ENCODE data around the gene PI16.

The PI16 gene

DNA sequence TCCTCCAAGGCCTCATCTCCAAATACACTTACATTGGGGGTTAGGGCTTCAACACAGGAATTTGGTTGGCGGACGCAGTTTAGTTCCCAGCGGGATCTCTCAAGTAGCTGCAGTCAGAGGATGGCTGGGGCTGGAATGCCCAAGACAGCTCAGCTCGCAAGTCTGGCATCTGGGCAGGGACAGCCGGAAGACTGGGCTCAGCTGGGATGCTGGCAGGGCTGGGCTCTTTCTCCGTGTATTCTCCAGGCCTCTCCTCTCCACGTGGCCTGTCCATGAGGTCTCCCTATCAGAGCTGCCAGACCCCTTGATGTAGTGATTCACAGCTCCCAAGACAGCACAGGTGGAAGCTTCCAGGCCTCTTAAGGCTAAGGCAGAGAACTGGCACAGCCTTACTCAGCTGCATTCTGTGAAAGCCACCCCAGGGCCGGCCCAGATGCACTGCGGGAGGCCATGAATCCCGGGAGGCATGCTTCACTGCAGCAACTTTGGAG, 55.9 kb downstream of the PI16 start:
- Histone ChIP-seq H3K36me3 (no peaks in the 10 kb centered on the region), H3K27me3 (ENCODE audit: insufficient read depth, low read depth, severe bottlenecking) (no peaks in the 10 kb centered on the region), H3K4me3 (ENCODE audit: low read depth, low read length) (no peak overlapping the region), H3K27ac (no peak overlapping the region), H3K9me3 (ENCODE audit: severe bottlenecking) (no peaks in the 10 kb centered on the region)
- DNase-seq, result no peak
- TF ChIP-seq, protein P1, sequence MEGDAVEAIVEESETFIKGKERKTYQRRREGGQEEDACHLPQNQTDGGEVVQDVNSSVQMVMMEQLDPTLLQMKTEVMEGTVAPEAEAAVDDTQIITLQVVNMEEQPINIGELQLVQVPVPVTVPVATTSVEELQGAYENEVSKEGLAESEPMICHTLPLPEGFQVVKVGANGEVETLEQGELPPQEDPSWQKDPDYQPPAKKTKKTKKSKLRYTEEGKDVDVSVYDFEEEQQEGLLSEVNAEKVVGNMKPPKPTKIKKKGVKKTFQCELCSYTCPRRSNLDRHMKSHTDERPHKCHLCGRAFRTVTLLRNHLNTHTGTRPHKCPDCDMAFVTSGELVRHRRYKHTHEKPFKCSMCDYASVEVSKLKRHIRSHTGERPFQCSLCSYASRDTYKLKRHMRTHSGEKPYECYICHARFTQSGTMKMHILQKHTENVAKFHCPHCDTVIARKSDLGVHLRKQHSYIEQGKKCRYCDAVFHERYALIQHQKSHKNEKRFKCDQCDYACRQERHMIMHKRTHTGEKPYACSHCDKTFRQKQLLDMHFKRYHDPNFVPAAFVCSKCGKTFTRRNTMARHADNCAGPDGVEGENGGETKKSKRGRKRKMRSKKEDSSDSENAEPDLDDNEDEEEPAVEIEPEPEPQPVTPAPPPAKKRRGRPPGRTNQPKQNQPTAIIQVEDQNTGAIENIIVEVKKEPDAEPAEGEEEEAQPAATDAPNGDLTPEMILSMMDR (IDR thresholded peaks at IDR 0.05; ENCODE audit: low read depth, low read length), result no peak

DNA sequence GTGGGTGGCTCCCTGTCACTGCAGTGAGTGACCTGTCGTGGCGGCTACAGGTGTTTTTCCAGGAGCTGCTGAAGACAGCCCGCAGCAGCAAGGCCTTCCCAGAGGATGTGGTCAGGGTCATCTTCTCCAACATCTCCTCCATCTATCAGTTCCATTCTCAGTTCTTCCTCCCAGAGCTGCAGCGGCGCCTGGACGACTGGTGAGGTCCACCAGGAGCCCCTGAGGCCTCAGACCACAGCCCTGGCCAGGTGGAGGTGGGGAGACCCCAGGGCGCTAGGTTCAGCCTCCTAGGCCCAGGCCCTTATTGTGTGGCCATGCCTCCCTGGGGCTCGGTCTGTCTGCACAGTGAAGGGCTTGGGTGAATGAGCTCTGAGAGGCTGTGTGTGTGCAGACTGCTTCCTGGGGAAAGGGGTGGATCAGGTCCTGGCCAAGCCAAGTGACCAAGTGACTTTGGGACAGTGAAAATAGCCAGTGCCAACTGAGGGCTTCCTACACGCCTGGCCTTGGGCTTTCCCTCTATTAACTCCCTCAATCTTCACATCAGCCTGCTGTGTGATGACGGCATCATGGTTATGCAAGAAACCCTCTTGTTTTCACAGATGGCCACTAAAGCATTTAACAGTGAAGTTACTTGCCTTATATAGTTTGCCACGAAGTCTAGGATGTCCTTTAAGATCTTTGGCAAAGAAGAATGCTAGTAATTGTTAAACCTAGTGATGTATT, 57.3 kb downstream of the PI16 start:
- no peak overlapping the region for H3K27ac ChIP-seq
- TF ChIP-seq, protein P1 (IDR thresholded peaks at IDR 0.05; ENCODE audit: low read depth, low read length), result no peak
- H3K36me3 ChIP-seq, result no peaks in the 10 kb centered on the region
- H3K4me3 ChIP-seq (ENCODE audit: low read depth, low read length), result no peak overlapping the region
- no peak for DNase-seq
- H3K9me3 ChIP-seq (ENCODE audit: severe bottlenecking), result no peaks in the 10 kb centered on the region
- no peaks in the 10 kb centered on the region for H3K27me3 ChIP-seq (ENCODE audit: insufficient read depth, low read depth, severe bottlenecking)

DNA sequence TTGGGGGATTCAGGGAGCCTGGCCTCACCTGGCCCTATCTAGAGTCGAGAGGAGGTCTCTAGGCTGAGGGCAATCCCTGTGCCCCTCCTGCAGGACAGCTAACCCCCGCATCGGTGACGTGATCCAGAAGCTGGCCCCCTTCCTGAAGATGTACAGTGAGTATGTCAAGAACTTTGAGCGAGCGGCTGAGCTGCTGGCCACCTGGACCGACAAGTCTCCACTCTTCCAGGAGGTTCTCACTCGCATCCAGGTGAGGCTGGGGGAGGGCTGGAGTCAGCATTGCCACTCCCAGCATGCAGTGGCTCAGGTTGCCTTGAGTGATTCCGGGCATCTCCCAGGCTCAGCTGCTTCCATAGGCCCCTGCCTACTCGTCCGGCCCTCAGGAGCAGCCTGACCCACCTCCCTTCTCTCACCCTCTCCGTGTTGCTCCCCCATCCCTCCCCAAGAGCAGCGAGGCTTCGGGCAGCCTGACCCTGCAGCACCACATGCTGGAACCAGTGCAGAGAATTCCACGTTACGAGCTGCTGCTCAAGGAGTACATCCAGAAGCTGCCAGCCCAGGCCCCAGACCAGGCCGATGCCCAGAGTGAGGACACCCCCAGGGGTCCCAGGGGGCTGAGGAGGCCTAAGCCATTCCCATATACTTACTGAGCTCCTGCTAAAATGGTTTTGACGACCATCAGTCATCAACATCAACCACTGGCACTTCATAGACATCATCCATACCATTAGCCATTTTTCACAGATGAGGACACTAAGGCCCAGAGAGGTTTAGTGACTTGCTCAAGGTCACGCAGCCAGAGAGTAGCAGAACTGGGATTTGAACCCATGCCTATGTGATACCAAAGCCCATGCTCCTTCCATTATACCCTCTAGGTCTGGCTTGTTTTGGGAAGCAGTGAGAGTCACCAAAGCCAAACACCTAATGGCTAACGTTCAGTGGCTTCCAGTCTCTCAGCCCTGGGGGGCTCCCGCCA, 59.3 kb downstream of the PI16 start:
- Histone ChIP-seq H3K4me3 (ENCODE audit: low read depth, low read length) (no peak overlapping the region), H3K36me3 (no peaks in the 10 kb centered on the region), H3K27me3 (ENCODE audit: insufficient read depth, low read depth, severe bottlenecking) (no peaks in the 10 kb centered on the region), H3K9me3 (ENCODE audit: severe bottlenecking) (no peaks in the 10 kb centered on the region), H3K27ac (no peak overlapping the region)
- TF ChIP-seq, protein P1 (IDR thresholded peaks at IDR 0.05; ENCODE audit: low read depth, low read length), result no peak
- no peak for DNase-seq

Data from WERI-Rb-1 (cell line).